Measurements from ENCODE around the gene TTN.
A peak's percentile ranks its signal among the peaks of the same experiment; 100 is the strongest.

TTN gene

GRCh38 chr2:178485356-178485755, 321.9 kb downstream of the TTN start:
- DNase-seq (ENCODE audit: low spot score): no peak

GRCh38 chr2:178484245-178485041, 322.8 kb downstream of the TTN start:
- DNase-seq (ENCODE audit: low spot score): peak; percentile 52

- no peak for DNase-seq (ENCODE audit: low spot score)
Observed at GRCh38 chr2:178482437-178482836, 324.8 kb downstream of the TTN start.

- peak; percentile 82 for DNase-seq (ENCODE audit: low spot score)
Observed at GRCh38 chr2:178480227-178481181, 326.7 kb downstream of the TTN start, which contains the start of gene PLEKHA3. Gene PLEKHA3, plus strand, starts transcription at chr2:178480457. Its CDS starts 413 bp downstream, at chr2:178480870.

GRCh38 chr2:178479758-178480226, 327.4 kb downstream of the TTN start:
- DNase-seq (ENCODE audit: low spot score): no peak

- DNase-seq (ENCODE audit: low spot score): no peak
Observed at GRCh38 chr2:178479275-178479616, 328.0 kb downstream of the TTN start.

GRCh38 chr2:178478439-178479274, 328.6 kb downstream of the TTN start, which contains the start of gene FKBP7:
Gene FKBP7, minus strand, starts transcription at chr2:178478600. Its CDS starts 101 bp downstream, at chr2:178478499.
- peak; percentile 83 for DNase-seq (ENCODE audit: low spot score)

- DNase-seq (ENCODE audit: low spot score): no peak
Observed at GRCh38 chr2:178478130-178478438, 329.1 kb downstream of the TTN start.

GRCh38 chr2:178477443-178478129, 329.6 kb downstream of the TTN start:
- DNase-seq (ENCODE audit: low spot score): no peak

- DNase-seq (ENCODE audit: low spot score): no peak
Observed at GRCh38 chr2:178476477-178476876, 330.7 kb downstream of the TTN start.
